Breast epithelium (tissue), 4 donors: ENCODE results near the gene MICALL2. TPM values are rescaled to one million over a fixed set of nuclear protein-coding genes. Genes with fewer than 3 reads are reported as not detected.
A peak's percentile ranks its signal among the peaks of the same experiment; 100 is the strongest.

Experiments used
- DNase-seq, 2 donors: peaks; one replicate each; pipeline ENCODE4 v3.0.0-alpha.2; 2019; ENCODE audit warnings: low spot score in 2 of 2
- H3K27ac ChIP-seq, 2 donors: fragments of 200-600 bp; sonication (generic) in 1 of 2; one replicate each; pipeline ENCODE4 v1.5.1; 2016 to 2019; ENCODE audit warnings: mild to moderate bottlenecking in 1 of 2
- H3K27me3 ChIP-seq, 2 donors: fragments of 200-600 bp; sonication (generic) in 1 of 2; one replicate each; pipeline versions ENCODE4 v1.5.1 to v1.6.0; 2017 to 2019; ENCODE audit warnings: control low read depth in 1 of 2, mild to moderate bottlenecking in 1 of 2
- H3K36me3 ChIP-seq: fragments of 200-600 bp; one replicate; pipeline ENCODE4 v1.5.1; 2019
- H3K4me1 ChIP-seq, 2 donors: fragments of 200-600 bp; sonication (generic); one replicate each; pipeline ENCODE4 v1.5.1; 2016 to 2019; ENCODE audit warnings: control low read depth in 1 of 2
- H3K4me3 ChIP-seq, 3 donors: fragments of 200-600 bp; sonication (generic); 1 replicate in 2 of 3; 2 replicates in 1 of 3; pipeline ENCODE4 v1.5.1; 2016 to 2019; ENCODE audit warnings: mild to moderate bottlenecking in 3 of 3, moderate library complexity in 2 of 3
- H3K9me3 ChIP-seq, 2 donors: fragments of 200-600 bp; sonication (generic) in 1 of 2; one replicate each; pipeline ENCODE4 v1.5.1; 2016 to 2019; ENCODE audit warnings: control low read depth in 1 of 2
- CTCF ChIP-seq, 3 donors: fragments of 450-650 bp; IDR thresholded peaks; one replicate each; pipeline ENCODE4 v1.5.1; 2016 to 2017; ENCODE audit warnings: antibody characterized with exemption in 3 of 3, mild to moderate bottlenecking in 3 of 3, moderate library complexity in 3 of 3
- POLR2A ChIP-seq: fragments of 450-650 bp; IDR thresholded peaks from one replicate; pipeline ENCODE4 v1.6.1; 2016; ENCODE audit warnings: antibody characterized with exemption, mild to moderate bottlenecking, moderate library complexity
- POLR2AphosphoS5 ChIP-seq, 3 donors: sonication (generic); formaldehyde crosslinking; IDR thresholded peaks; one replicate each; pipeline ENCODE4 v1.6.1; 2017; ENCODE audit warnings: antibody characterized with exemption in 3 of 3
- intact Hi-C: fragments of 100-400 bp; cut with DNase I; formaldehyde crosslinking; loops from one replicate; pipeline ENCODE4 v1.15.1; 2023; ENCODE audit warnings: low total_unique reads
- total RNA-seq, 3 donors: library from RNA; depleted of rRNA; stranded (reverse); fragments of >200 nt; gene quantifications; one replicate each; pipeline ENCODE4 v1.1.0, GENCODE V29; 2016

Gene MICALL2
- total RNA-seq, 3 donors from 2014 or later, result 4.0 to 20.0 (median 15.8) TPM

- H3K4me1 ChIP-seq, result peaks cover 9 to 10% of the 10 kb centered on the region in 2 donors
Measured at GRCh38 chr7:1457949-1458682, 1.2 kb downstream of the MICALL2 start.

GRCh38 chr7:1457059-1457948, 2.0 kb downstream of the MICALL2 start:
- no peaks in the 10 kb centered on the region for H3K36me3 ChIP-seq
- H3K27me3 ChIP-seq, result no peaks in the 10 kb centered on the region
- H3K4me1 ChIP-seq, result peaks cover 9 to 10% of the 10 kb centered on the region in 2 donors
- no peak for DNase-seq
- H3K27ac ChIP-seq, result peak overlapping the region in 1 of 2 donors; percentile 32
- TF ChIP-seq POLR2A (no peak), CTCF (IDR thresholded peaks at IDR 0.05) (no peak), POLR2AphosphoS5 (IDR thresholded peaks at IDR 0.05) (no peak)
- H3K4me3 ChIP-seq, result peak overlapping the region; percentile 73 to 81 (median 81)
- intact Hi-C loops, result no loop called here
- no peaks in the 10 kb centered on the region for H3K9me3 ChIP-seq

More at GRCh38 chr7:1457949-1458682, 1.2 kb downstream of the MICALL2 start:
- Histone ChIP-seq H3K9me3 (no peaks in the 10 kb centered on the region), H3K4me3 (peak overlapping the region; percentile 73 to 81 (median 81)), H3K27me3 (no peaks in the 10 kb centered on the region), H3K36me3 (no peaks in the 10 kb centered on the region), H3K27ac (peak overlapping the region; percentile 81 to 82)
- no peak for DNase-seq
- intact Hi-C loops, result no loop called here
- no peak for TF ChIP-seq CTCF (IDR thresholded peaks at IDR 0.05)
- TF ChIP-seq POLR2AphosphoS5 (IDR thresholded peaks at IDR 0.05), result no peak
- no peak for TF ChIP-seq POLR2A

- no peak for DNase-seq
- Histone ChIP-seq H3K4me3 (peak overlapping the region in 2 of 3 donors; percentile 47 to 65), H3K4me1 (peaks cover 9 to 10% of the 10 kb centered on the region in 2 donors), H3K36me3 (no peaks in the 10 kb centered on the region), H3K27me3 (no peaks in the 10 kb centered on the region), H3K27ac (peak overlapping the region; percentile 74 to 84), H3K9me3 (no peaks in the 10 kb centered on the region)
- TF ChIP-seq CTCF (IDR thresholded peaks at IDR 0.05) (no peak), POLR2A (no peak), POLR2AphosphoS5 (IDR thresholded peaks at IDR 0.05) (no peak)
- intact Hi-C loops, result no loop called here
Measured at GRCh38 chr7:1455955-1456354, 3.3 kb downstream of the MICALL2 start.

GRCh38 chr7:1455241-1455939, 3.9 kb downstream of the MICALL2 start:
- H3K4me1 ChIP-seq, result peaks cover 6 to 9% of the 10 kb centered on the region in 2 donors
- peak in 1 of 3 donors; percentile 26 for TF ChIP-seq POLR2AphosphoS5 (IDR thresholded peaks at IDR 0.05)
- no peak for TF ChIP-seq POLR2A
- no peaks in the 10 kb centered on the region for H3K27me3 ChIP-seq
- H3K9me3 ChIP-seq, result no peaks in the 10 kb centered on the region
- peak; percentile 86 to 88 for DNase-seq
- H3K27ac ChIP-seq, result peak overlapping the region; percentile 74 to 84
- H3K4me3 ChIP-seq, result peak overlapping the region in 2 of 3 donors; percentile 47 to 65
- no peaks in the 10 kb centered on the region for H3K36me3 ChIP-seq
- intact Hi-C loops, result no loop called here

- TF ChIP-seq POLR2A (no peak), POLR2AphosphoS5 (IDR thresholded peaks at IDR 0.05) (no peak), CTCF (IDR thresholded peaks at IDR 0.05) (no peak)
- Histone ChIP-seq H3K4me1 (peaks cover 5 to 9% of the 10 kb centered on the region in 2 donors), H3K9me3 (no peaks in the 10 kb centered on the region), H3K4me3 (peak overlapping the region in 2 of 3 donors; percentile 47 to 65), H3K27ac (peak overlapping the region; percentile 74 to 84), H3K36me3 (no peaks in the 10 kb centered on the region), H3K27me3 (no peaks in the 10 kb centered on the region)
- intact Hi-C loops, result no loop called here
- DNase-seq, result no peak
Measured at GRCh38 chr7:1454542-1454941, 4.7 kb downstream of the MICALL2 start.
